Caco-2 (cell line): ENCODE data around the gene PLSCR3. TPM values are rescaled to one million over a fixed set of nuclear protein-coding genes. Genes with fewer than 3 reads are reported as not detected.

ENCODE experiments used
- BruUV-seq: library from RNA; stranded (reverse); fragments of 400-500 nt; replicated peaks from 2 replicates; lab custom pipeline; 2021; lab: Mats Ljungman, UMichigan
- CTCF ChIA-PET: fragments of 300-600 bp; sonication (Branson Sonifier 250); formaldehyde crosslinking; loops from one replicate; lab custom pipeline; 2022; ENCODE audit warnings: antibody characterized with exemption; lab: Charles Lee
- POLR2A ChIA-PET: fragments of 300-600 bp; sonication (Branson Sonifier 250); formaldehyde crosslinking; loops from one replicate; lab custom pipeline; 2022; ENCODE audit warnings: antibody characterized with exemption; lab: Charles Lee
- DNase-seq, 2 experiments: peaks; one replicate each; pipeline versions ENCODE4 v3.0.0 to v3.0.0-alpha.2; 2020 to 2022
- H3K27me3 ChIP-seq: replicated peaks from 2 replicates; pipeline ENCODE4 v1.6.0; 2011; ENCODE audit warnings: low read length; ENCODE audit not compliant: control insufficient read depth, insufficient read depth
- H3K36me3 ChIP-seq: 2 replicates; pipeline ENCODE4 v1.5.1; 2011; ENCODE audit warnings: low read length; ENCODE audit not compliant: control insufficient read depth, insufficient read depth
- H3K4me1 ChIP-seq: fragments of 250-450 bp; sonication (Bioruptor Pico); 2 replicates; pipeline ENCODE4 v1.5.1; 2020; ENCODE audit warnings: mild to moderate bottlenecking
- H3K4me3 ChIP-seq: 2 replicates; pipeline ENCODE4 v1.5.1; 2011; ENCODE audit warnings: low read depth, mild to moderate bottlenecking, control low read depth, low read length
- H3K9me3 ChIP-seq: fragments of 250-450 bp; sonication (Bioruptor Pico); 2 replicates; pipeline ENCODE4 v1.5.1; 2020; ENCODE audit warnings: mild to moderate bottlenecking, moderate library complexity
- H3K27ac Mint-ChIP-seq: one replicate; pipeline ENCODE4 v1.8.0; 2022; ENCODE audit warnings: mixed read lengths; ENCODE audit not compliant: unreplicated experiment
- H3K27me3 Mint-ChIP-seq: one replicate; pipeline ENCODE4 v1.8.0; 2022; ENCODE audit warnings: mixed read lengths; ENCODE audit not compliant: insufficient read depth, unreplicated experiment
- H3K36me3 Mint-ChIP-seq: one replicate; pipeline ENCODE4 v1.8.0; 2022; ENCODE audit warnings: mild to moderate bottlenecking, mixed read lengths; ENCODE audit not compliant: insufficient read depth, unreplicated experiment
- H3K4me1 Mint-ChIP-seq: one replicate; pipeline ENCODE4 v1.8.0; 2022; ENCODE audit warnings: low read depth, mixed read lengths; ENCODE audit not compliant: unreplicated experiment
- H3K4me3 Mint-ChIP-seq: one replicate; pipeline ENCODE4 v1.8.0; 2022; ENCODE audit warnings: mild to moderate bottlenecking, moderate library complexity, mixed read lengths; ENCODE audit not compliant: unreplicated experiment
- H3K9me3 Mint-ChIP-seq: one replicate; pipeline ENCODE4 v1.8.0; 2022; ENCODE audit warnings: mixed read lengths; ENCODE audit not compliant: unreplicated experiment
- intact Hi-C: fragments of 100-400 bp; cut with micrococcal nuclease; formaldehyde crosslinking; loops from one replicate; pipeline ENCODE4 v1.10.0; 2022; ENCODE audit not compliant: unreplicated experiment
- total RNA-seq: library from RNA; stranded (reverse); gene quantifications from 2 replicates; pipeline ENCODE4 v1.2.3, GENCODE V29; 2022
- TF ChIP-seq, protein P1 (sequence below), 2 experiments: fragments of 200-600 bp in 1 of 2; IDR thresholded peaks; 1 replicate in 1 of 2; 2 replicates in 1 of 2; pipeline versions ENCODE4 v1.5.1 to v1.8.0; 2011 to 2022; ENCODE audit warnings: antibody characterized with exemption in 1 of 2, control low read depth in 1 of 2, inconsistent platforms in 1 of 2, low read depth in 1 of 2, low read length in 1 of 2, mild to moderate bottlenecking in 1 of 2, moderate library complexity in 1 of 2; ENCODE audit not compliant: insufficient read depth in 1 of 2, severe bottlenecking in 1 of 2, unreplicated experiment in 1 of 2

The PLSCR3 gene
- total RNA-seq, 1 experiment from 2014 or later: 14.5 TPM

DNA sequence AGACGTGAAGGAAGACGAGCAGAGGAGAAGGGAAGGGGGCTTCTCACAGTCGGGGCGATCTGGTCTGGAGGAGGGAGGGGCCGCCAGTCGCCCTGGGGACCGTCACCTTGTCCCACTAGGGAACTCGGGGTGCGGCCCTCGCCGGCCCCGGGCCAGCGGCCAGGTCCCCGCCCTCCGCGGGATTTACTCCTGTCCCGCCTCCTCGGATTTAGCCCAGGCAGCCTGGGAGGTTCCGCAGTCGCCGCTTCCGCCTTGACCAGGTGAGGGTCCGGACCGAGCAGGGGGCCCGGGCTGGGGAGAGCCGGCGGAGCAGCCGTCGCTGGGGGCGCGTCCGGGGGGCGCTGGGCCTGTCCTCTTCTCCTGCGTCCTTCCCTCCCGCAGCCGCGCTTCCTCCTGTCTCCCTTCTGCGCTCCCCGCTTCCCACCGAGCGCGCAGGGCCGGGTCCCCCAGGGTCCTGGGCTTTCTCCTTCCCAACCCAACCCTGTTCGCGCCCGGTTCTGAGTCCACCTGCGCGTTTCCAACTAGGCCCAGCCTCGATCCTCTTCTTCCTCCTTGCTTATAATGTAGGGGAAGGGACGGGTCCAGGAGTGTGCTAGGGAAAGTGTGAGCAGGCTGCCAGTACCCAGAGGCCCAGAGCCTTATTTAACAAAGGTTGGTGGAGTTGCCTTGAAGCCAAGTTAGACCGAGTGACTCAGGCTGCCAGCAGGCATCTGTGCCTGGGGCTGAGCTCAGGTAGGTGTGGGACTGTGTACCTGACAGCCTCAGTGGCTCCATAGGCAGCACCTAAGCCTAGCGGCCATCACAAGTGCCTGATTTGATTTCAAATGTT is 13.3 kb downstream of the PLSCR3 start, which contains the start of gene TNK1:
TSS of gene TNK1 (plus strand) at position 235 of the 829 bp plus-strand sequence. CDS start 1,838 bp downstream, outside the sequence.
- TF ChIP-seq, protein P1, sequence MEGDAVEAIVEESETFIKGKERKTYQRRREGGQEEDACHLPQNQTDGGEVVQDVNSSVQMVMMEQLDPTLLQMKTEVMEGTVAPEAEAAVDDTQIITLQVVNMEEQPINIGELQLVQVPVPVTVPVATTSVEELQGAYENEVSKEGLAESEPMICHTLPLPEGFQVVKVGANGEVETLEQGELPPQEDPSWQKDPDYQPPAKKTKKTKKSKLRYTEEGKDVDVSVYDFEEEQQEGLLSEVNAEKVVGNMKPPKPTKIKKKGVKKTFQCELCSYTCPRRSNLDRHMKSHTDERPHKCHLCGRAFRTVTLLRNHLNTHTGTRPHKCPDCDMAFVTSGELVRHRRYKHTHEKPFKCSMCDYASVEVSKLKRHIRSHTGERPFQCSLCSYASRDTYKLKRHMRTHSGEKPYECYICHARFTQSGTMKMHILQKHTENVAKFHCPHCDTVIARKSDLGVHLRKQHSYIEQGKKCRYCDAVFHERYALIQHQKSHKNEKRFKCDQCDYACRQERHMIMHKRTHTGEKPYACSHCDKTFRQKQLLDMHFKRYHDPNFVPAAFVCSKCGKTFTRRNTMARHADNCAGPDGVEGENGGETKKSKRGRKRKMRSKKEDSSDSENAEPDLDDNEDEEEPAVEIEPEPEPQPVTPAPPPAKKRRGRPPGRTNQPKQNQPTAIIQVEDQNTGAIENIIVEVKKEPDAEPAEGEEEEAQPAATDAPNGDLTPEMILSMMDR (IDR thresholded peaks at IDR 0.05; ENCODE audit: insufficient read depth in 1 of 2, low read depth in 1 of 2, low read length in 1 of 2, severe bottlenecking in 1 of 2, unreplicated experiment in 1 of 2): no peak
- DNase-seq: peak; percentile 44 to 54
- Histone ChIP-seq H3K9me3 (no peaks in the 10 kb centered on the region), H3K4me3 (peak within 1 kb of the TSS; percentile 55), H3K36me3 (no peaks in the 10 kb centered on the region), H3K4me1 (no peaks in the 10 kb centered on the region), H3K27me3 (no peaks in the 10 kb centered on the region)
- Mint-ChIP-seq H3K27me3 (no peaks in the 10 kb centered on the region), H3K9me3 (no peaks in the 10 kb centered on the region), H3K27ac (peak within 1 kb of the TSS; percentile 2), H3K36me3 (peaks cover 5% of the 10 kb centered on the region), H3K4me1 (peaks cover 7% of the 10 kb centered on the region), H3K4me3 (peak within 1 kb of the TSS; percentile 80)
- BruUV-seq: TSS peak; percentile 78
- intact Hi-C loops: loop anchor here (1.0 kb wide), 1 partner anchor 23 kb away; the partner anchor contains the start of gene TMEM256
- ChIA-PET CTCF (interaction anchor here (1.7 kb wide), 1 partner anchor 23 kb away, joined by 7 read pairs; the partner anchor contains the start of gene TMEM256), POLR2A (interaction anchor here (1.3 kb wide), 1 partner anchor 22 kb away, joined by 11 read pairs; the partner anchor contains the start of gene TMEM256)

DNA sequence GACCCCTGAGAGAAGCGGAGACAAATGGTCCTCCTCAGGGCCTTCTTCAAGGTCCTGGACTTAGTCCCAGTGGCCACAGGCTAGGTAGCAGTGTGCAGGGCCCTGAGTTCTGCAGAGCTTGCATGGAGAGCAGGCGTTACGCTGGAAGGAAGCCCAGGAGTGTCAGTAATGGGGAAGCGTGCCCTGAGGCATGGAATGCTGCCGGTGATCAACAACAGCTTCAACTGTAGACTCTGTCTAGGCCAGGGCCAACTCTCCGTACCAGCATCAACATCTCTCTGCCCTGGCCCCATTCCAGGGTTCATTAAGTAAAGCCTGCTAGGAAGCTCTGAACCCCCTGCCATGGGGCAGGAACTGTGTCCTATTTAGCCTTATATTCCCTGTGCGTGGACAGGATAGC is 14.0 kb downstream of the PLSCR3 start:
- Histone ChIP-seq H3K27me3 (no peaks in the 10 kb centered on the region), H3K4me1 (no peaks in the 10 kb centered on the region), H3K36me3 (no peaks in the 10 kb centered on the region), H3K9me3 (no peaks in the 10 kb centered on the region), H3K4me3 (peak overlapping the region; percentile 55)
- Mint-ChIP-seq H3K27ac (peak overlapping the region; percentile 2), H3K9me3 (no peaks in the 10 kb centered on the region), H3K27me3 (no peaks in the 10 kb centered on the region), H3K36me3 (peaks cover 5% of the 10 kb centered on the region), H3K4me3 (peak overlapping the region; percentile 80), H3K4me1 (peaks cover 7% of the 10 kb centered on the region)
- DNase-seq: peak in 1 of 2 experiments; percentile 13
- ChIA-PET POLR2A (interaction anchor here (0.6 to 1.3 kb wide), 2 partner anchors 23 to 130 kb away, joined by 4 to 11 read pairs; partner anchors contain the start of gene TMEM256), CTCF (interaction anchor here (1.7 kb wide), 1 partner anchor 24 kb away, joined by 7 read pairs; the partner anchor contains the start of gene TMEM256)
- no TSS peak for BruUV-seq
- intact Hi-C loops: loop anchor here (1.0 kb wide), 1 partner anchor 24 kb away; the partner anchor contains the start of gene TMEM256
- TF ChIP-seq, protein P1 (IDR thresholded peaks at IDR 0.05; ENCODE audit: insufficient read depth in 1 of 2, low read depth in 1 of 2, low read length in 1 of 2, severe bottlenecking in 1 of 2, unreplicated experiment in 1 of 2): no peak

DNA sequence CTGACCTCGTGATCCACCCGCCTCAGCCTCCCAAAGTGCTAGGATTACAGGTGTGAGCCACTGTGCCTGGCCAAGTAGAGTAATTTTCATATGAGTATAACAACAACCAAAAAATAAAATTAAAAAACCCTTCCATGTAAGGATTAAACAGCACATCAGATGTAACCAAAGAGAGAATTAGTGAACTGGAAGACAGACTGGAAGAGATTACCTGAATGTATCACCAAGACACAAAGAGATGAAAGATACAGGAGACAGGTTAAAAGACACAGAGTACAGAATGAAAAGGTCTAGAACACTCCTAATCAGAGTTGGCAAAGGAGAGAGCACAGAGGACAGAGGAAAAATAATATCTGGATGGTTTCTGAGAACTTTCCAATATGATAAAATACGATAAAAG is 15.2 kb downstream of the PLSCR3 start:
- Mint-ChIP-seq H3K4me3 (peak overlapping the region; percentile 12), H3K9me3 (no peaks in the 10 kb centered on the region), H3K4me1 (peaks cover 7% of the 10 kb centered on the region), H3K36me3 (peaks cover 5% of the 10 kb centered on the region), H3K27ac (no peak overlapping the region), H3K27me3 (no peaks in the 10 kb centered on the region)
- intact Hi-C loops: no loop called here
- TF ChIP-seq, protein P1 (IDR thresholded peaks at IDR 0.05; ENCODE audit: insufficient read depth in 1 of 2, low read depth in 1 of 2, low read length in 1 of 2, severe bottlenecking in 1 of 2, unreplicated experiment in 1 of 2): no peak
- DNase-seq: no peak
- no peaks in the 10 kb centered on the region for H3K9me3 ChIP-seq
- H3K4me1 ChIP-seq: no peaks in the 10 kb centered on the region
- ChIA-PET POLR2A (no interaction called here), CTCF (no interaction called here)
- no peak overlapping the region for H3K4me3 ChIP-seq
- BruUV-seq: no TSS peak
- no peaks in the 10 kb centered on the region for H3K27me3 ChIP-seq
- H3K36me3 ChIP-seq: no peaks in the 10 kb centered on the region
